OCI-LY3 (cell line): ENCODE results near the gene RABL2A.
"Not testable (repeated sequence)": the region's sequence is repeated elsewhere in the genome, so short reads cannot be mapped to it uniquely, and the experiment has no call there.

Source experiments
- EZH2phosphoT487 ChIP-seq: fragments of 200-600 bp; shearing (Covaris generic); IDR thresholded peaks from 2 replicates; pipeline ENCODE4 v1.6.1; 2018; ENCODE audit warnings: antibody characterized with exemption, mixed run types, low read depth
- TF ChIP-seq, protein P1 (sequence below): fragments of 200-600, 300-600 bp; sonication (generic); IDR thresholded peaks from 2 replicates; pipeline ENCODE4 v1.5.1; 2014; ENCODE audit warnings: antibody characterized with exemption, low read length, low read depth

DNA sequence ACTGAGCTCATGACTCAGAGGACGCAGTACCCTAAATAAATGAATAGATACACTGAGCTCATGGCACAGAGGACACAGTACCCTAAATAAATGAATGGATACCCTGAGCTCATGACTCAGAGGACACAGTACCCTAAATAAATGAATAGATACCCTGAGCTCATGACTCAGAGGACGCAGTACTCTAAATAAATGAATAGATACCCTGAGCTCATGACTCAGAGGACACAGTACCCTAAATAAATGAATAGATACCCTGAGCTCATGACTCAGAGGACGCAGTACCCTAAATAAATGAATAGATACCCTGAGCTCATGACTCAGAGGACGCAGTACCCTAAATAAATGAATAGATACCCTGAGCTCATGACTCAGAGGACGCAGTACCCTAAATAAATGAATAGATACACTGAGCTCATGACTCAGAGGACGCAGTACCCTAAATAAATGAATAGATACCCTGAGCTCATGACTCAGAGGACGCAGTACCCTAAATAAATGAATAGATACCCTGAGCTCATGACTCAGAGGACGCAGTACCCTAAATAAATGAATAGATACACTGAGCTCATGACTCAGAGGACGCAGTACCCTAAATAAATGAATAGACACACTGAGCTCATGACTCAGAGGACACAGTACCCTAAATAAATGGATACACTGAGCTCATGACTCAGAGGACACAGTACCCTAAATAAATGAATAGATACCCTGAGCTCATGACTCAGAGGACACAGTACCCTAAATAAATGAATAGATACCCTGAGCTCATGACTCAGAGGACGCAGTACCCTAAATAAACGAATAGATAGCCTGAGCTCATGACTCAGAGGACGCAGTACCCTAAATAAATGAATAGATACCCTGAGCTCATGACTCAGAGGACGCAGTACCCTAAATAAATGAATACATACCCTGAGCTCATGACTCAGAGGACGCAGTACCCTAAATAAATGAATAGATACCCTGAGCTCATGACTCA lies 24.1 kb downstream of the RABL2A start:
- TF ChIP-seq, protein P1, sequence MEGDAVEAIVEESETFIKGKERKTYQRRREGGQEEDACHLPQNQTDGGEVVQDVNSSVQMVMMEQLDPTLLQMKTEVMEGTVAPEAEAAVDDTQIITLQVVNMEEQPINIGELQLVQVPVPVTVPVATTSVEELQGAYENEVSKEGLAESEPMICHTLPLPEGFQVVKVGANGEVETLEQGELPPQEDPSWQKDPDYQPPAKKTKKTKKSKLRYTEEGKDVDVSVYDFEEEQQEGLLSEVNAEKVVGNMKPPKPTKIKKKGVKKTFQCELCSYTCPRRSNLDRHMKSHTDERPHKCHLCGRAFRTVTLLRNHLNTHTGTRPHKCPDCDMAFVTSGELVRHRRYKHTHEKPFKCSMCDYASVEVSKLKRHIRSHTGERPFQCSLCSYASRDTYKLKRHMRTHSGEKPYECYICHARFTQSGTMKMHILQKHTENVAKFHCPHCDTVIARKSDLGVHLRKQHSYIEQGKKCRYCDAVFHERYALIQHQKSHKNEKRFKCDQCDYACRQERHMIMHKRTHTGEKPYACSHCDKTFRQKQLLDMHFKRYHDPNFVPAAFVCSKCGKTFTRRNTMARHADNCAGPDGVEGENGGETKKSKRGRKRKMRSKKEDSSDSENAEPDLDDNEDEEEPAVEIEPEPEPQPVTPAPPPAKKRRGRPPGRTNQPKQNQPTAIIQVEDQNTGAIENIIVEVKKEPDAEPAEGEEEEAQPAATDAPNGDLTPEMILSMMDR: not testable (repeated sequence)
- not testable (repeated sequence) for TF ChIP-seq EZH2phosphoT487
